H9 (cell line): ENCODE results near the gene HNF1B. TPM values are rescaled to one million over a fixed set of nuclear protein-coding genes. Genes with fewer than 3 reads are reported as not detected.

Experiments
- DNase-seq: peaks from one replicate; pipeline ENCODE4 v3.0.0-alpha.2; 2017
- H2AFZ ChIP-seq: one replicate; pipeline ENCODE4 v1.6.1; 2013; ENCODE audit warnings: mild to moderate bottlenecking, low read length, control low read depth, moderate library complexity
- H2AK5ac ChIP-seq: 2 replicates; pipeline ENCODE4 v1.6.1; 2013; ENCODE audit warnings: low read length, control low read depth, mixed read lengths; ENCODE audit not compliant: insufficient read length
- H2BK120ac ChIP-seq: one replicate; pipeline ENCODE4 v1.6.1; 2013; ENCODE audit warnings: low read depth, mild to moderate bottlenecking, low read length, control low read depth, inconsistent platforms; ENCODE audit not compliant: poor library complexity, severe bottlenecking
- H2BK12ac ChIP-seq: 2 replicates; pipeline ENCODE4 v1.6.1; 2013; ENCODE audit warnings: low read length, control low read depth, mixed read lengths, low read depth; ENCODE audit not compliant: insufficient read length
- H2BK15ac ChIP-seq: 2 replicates; pipeline ENCODE4 v1.6.1; 2013; ENCODE audit warnings: low read depth, low read length, control low read depth
- H2BK20ac ChIP-seq: one replicate; pipeline ENCODE4 v1.6.1; 2013; ENCODE audit warnings: low read depth, mild to moderate bottlenecking, low read length, control low read depth, inconsistent platforms; ENCODE audit not compliant: poor library complexity, severe bottlenecking
- H2BK5ac ChIP-seq: 2 replicates; pipeline ENCODE4 v1.6.1; 2013; ENCODE audit warnings: low read length, control low read depth, mixed read lengths; ENCODE audit not compliant: insufficient read length
- H3K14ac ChIP-seq: 2 replicates; pipeline ENCODE4 v1.6.1; 2013; ENCODE audit warnings: low read length, control low read depth; ENCODE audit not compliant: insufficient read depth
- H3K18ac ChIP-seq: 2 replicates; pipeline ENCODE4 v1.6.1; 2013; ENCODE audit warnings: low read depth, mild to moderate bottlenecking, mixed read lengths, low read length, control low read depth; ENCODE audit not compliant: insufficient read length
- H3K23ac ChIP-seq: 2 replicates; pipeline ENCODE4 v1.6.1; 2013; ENCODE audit warnings: low read length, control low read depth, mixed read lengths, low read depth; ENCODE audit not compliant: insufficient read length
- H3K23me2 ChIP-seq: 2 replicates; pipeline ENCODE4 v1.6.1; 2013; ENCODE audit warnings: low read depth, mild to moderate bottlenecking, mixed read lengths, low read length, control low read depth; ENCODE audit not compliant: insufficient read length, poor library complexity, severe bottlenecking
- H3K27ac ChIP-seq: 2 replicates; pipeline ENCODE4 v1.5.1; 2013; ENCODE audit warnings: low read length, control low read depth, mixed read lengths, low read depth; ENCODE audit not compliant: insufficient read length
- H3K27me3 ChIP-seq: 2 replicates; pipeline ENCODE4 v1.6.1; 2013; ENCODE audit warnings: low read length, control low read depth, inconsistent platforms; ENCODE audit not compliant: insufficient read depth
- H3K4ac ChIP-seq: 2 replicates; pipeline ENCODE4 v1.6.1; 2013; ENCODE audit warnings: low read depth, mild to moderate bottlenecking, control low read depth, inconsistent platforms, low read length, moderate library complexity
- H3K4me1 ChIP-seq: 2 replicates; pipeline ENCODE4 v1.6.1; 2013; ENCODE audit warnings: low read length, control low read depth, inconsistent platforms; ENCODE audit not compliant: insufficient read depth
- H3K4me2 ChIP-seq: 2 replicates; pipeline ENCODE4 v1.6.1; 2013; ENCODE audit warnings: low read length, control low read depth, mixed read lengths; ENCODE audit not compliant: insufficient read length, insufficient read depth
- H3K56ac ChIP-seq: 2 replicates; pipeline ENCODE4 v1.6.1; 2013; ENCODE audit warnings: low read depth, mild to moderate bottlenecking, mixed read lengths, low read length, control low read depth; ENCODE audit not compliant: insufficient read length
- H3K79me1 ChIP-seq: 2 replicates; pipeline ENCODE4 v1.6.1; 2013; ENCODE audit warnings: low read depth, mild to moderate bottlenecking, moderate library complexity, low read length, control low read depth, inconsistent platforms; ENCODE audit not compliant: insufficient read depth, poor library complexity, severe bottlenecking
- H3K79me2 ChIP-seq: 2 replicates; pipeline ENCODE4 v1.6.1; 2013; ENCODE audit warnings: low read length, control low read depth, inconsistent platforms; ENCODE audit not compliant: insufficient read depth
- H3K9ac ChIP-seq: 2 replicates; pipeline ENCODE4 v1.6.1; 2013; ENCODE audit warnings: low read length, control low read depth, mixed read lengths; ENCODE audit not compliant: insufficient read length; ENCODE audit errors: extremely low read depth
- H3K9me3 ChIP-seq: one replicate; pipeline ENCODE4 v1.6.1; 2013; ENCODE audit warnings: low read depth, low read length, inconsistent platforms; ENCODE audit not compliant: control insufficient read depth
- H3T11ph ChIP-seq: one replicate; pipeline ENCODE4 v1.6.1; 2013; ENCODE audit warnings: mild to moderate bottlenecking, low read length, control low read depth, inconsistent platforms
- H4K20me1 ChIP-seq: one replicate; pipeline ENCODE4 v1.6.1; 2013; ENCODE audit not compliant: control insufficient read depth, insufficient read length, insufficient read depth
- H4K5ac ChIP-seq: 2 replicates; pipeline ENCODE4 v1.6.1; 2013; ENCODE audit warnings: low read depth, mild to moderate bottlenecking, mixed read lengths, low read length, control low read depth; ENCODE audit not compliant: insufficient read length
- H4K8ac ChIP-seq: replicated peaks from 2 replicates; pipeline ENCODE4 v1.6.1; 2013; ENCODE audit warnings: low read length, control low read depth, mixed read lengths, low read depth; ENCODE audit not compliant: insufficient read length
- H4K91ac ChIP-seq: 2 replicates; pipeline ENCODE4 v1.6.1; 2013; ENCODE audit warnings: low read depth, mild to moderate bottlenecking, moderate library complexity, mixed read lengths, low read length, control low read depth; ENCODE audit not compliant: insufficient read length
- H3K27ac Mint-ChIP-seq, 3 experiments: 2 replicates in 2 of 3; 3 replicates in 1 of 3; pipeline ENCODE4 v1.8.0; 2020 to 2021; ENCODE audit warnings: mixed read lengths in 3 of 3, mild to moderate bottlenecking in 1 of 3, moderate library complexity in 1 of 3
- H3K27me3 Mint-ChIP-seq: 2 replicates; pipeline ENCODE4 v1.8.0; 2021; ENCODE audit warnings: low read depth, mild to moderate bottlenecking, moderate library complexity, mixed read lengths
- H3K36me3 Mint-ChIP-seq, 3 experiments: 2 replicates in 2 of 3; 3 replicates in 1 of 3; pipeline ENCODE4 v1.8.0; 2020 to 2021; ENCODE audit warnings: low read depth in 3 of 3, mixed read lengths in 3 of 3; ENCODE audit not compliant: insufficient read depth in 1 of 3
- H3K4me1 Mint-ChIP-seq, 2 experiments: 2 replicates each; pipeline ENCODE4 v1.8.0; 2020; ENCODE audit warnings: mixed read lengths in 2 of 2
- H3K4me3 Mint-ChIP-seq, 2 experiments: 2 replicates in 1 of 2; 3 replicates in 1 of 2; pipeline ENCODE4 v1.8.0; 2020 to 2021; ENCODE audit warnings: mild to moderate bottlenecking in 2 of 2, mixed read lengths in 2 of 2, moderate library complexity in 1 of 2
- H3K9me3 Mint-ChIP-seq, 2 experiments: 2 replicates in 1 of 2; 3 replicates in 1 of 2; pipeline ENCODE4 v1.8.0; 2020; ENCODE audit warnings: mild to moderate bottlenecking in 2 of 2, mixed read lengths in 2 of 2, moderate library complexity in 1 of 2
- CTCF ChIP-seq: fragments of 200-600 bp; sonication (generic); conservative IDR thresholded peaks from 3 replicates; pipeline ENCODE4 v1.8.0; 2021; ENCODE audit warnings: antibody characterized with exemption, mild to moderate bottlenecking
- WGBS: extraction: QIAGEN DNeasy Blood & Tissue Kit; methylation state at CpG from one replicate; pipeline ENCODE4 v1.1.7; 2013; ENCODE audit warnings: missing lambda C conversion rate, low lambda C conversion rate, mixed read lengths; ENCODE audit not compliant: insufficient read length; ENCODE audit errors: extremely low coverage; 5-methylcytosine and 5-hydroxymethylcytosine counted together
- total RNA-seq: library from RNA; stranded (reverse); gene quantifications from 2 replicates; pipeline ENCODE4 v1.2.1, GENCODE V29; 2021

Gene HNF1B
- total RNA-seq, 1 experiment from 2014 or later = not detected

GRCh38 chr17:37789771-37790541, 45.1 kb upstream of the HNF1B start:
- Mint-ChIP-seq H3K36me3 (no peaks in the 10 kb centered on the region), H3K4me1 (peaks cover 13 to 14% of the 10 kb centered on the region in 2 experiments; a peak in 3 of 4 replicates), H3K27me3 (no peaks in the 10 kb centered on the region), H3K4me3 (no peak overlapping the region), H3K27ac (no peak overlapping the region; a peak in 1 of 7 replicates), H3K9me3 (no peaks in the 10 kb centered on the region)
- no peak overlapping the region for H3K14ac ChIP-seq
- no peak overlapping the region for H3K18ac ChIP-seq
- no peak overlapping the region for H3K4me2 ChIP-seq
- H2BK20ac ChIP-seq = no peak overlapping the region
- H4K5ac ChIP-seq = no peak overlapping the region
- no peak overlapping the region for H3K9ac ChIP-seq
- no peak overlapping the region for H3K56ac ChIP-seq
- H3K27ac ChIP-seq = no peak overlapping the region
- no peak overlapping the region for H3K23ac ChIP-seq
- no peak for DNase-seq
- H3K9me3 ChIP-seq = no peaks in the 10 kb centered on the region
- no peaks in the 10 kb centered on the region for H3K79me1 ChIP-seq
- no peak overlapping the region for H4K8ac ChIP-seq
- H3T11ph ChIP-seq = no peak overlapping the region
- no peak overlapping the region for H2AK5ac ChIP-seq
- H2BK120ac ChIP-seq = no peak overlapping the region
- no peaks in the 10 kb centered on the region for H3K79me2 ChIP-seq
- no peaks in the 10 kb centered on the region for H3K27me3 ChIP-seq
- no peak for TF ChIP-seq CTCF
- no peak overlapping the region for H3K4ac ChIP-seq
- H3K4me1 ChIP-seq = no peaks in the 10 kb centered on the region
- no peak overlapping the region for H2AFZ ChIP-seq
- no CpG with 5 or more reads among the region's 9 CpGs for WGBS
- H2BK15ac ChIP-seq = no peak overlapping the region
- no peaks in the 10 kb centered on the region for H3K23me2 ChIP-seq
- H4K91ac ChIP-seq = no peak overlapping the region
- no peaks in the 10 kb centered on the region for H4K20me1 ChIP-seq
- H2BK5ac ChIP-seq = no peak overlapping the region
- no peak overlapping the region for H2BK12ac ChIP-seq
